Posterior vena cava (tissue), 2 donors: ENCODE measurements around the gene ATP2B1. TPM values are rescaled to one million over a fixed set of nuclear protein-coding genes. Genes with fewer than 3 reads are reported as not detected.
"Not testable (repeated sequence)": the region's sequence is repeated elsewhere in the genome, so short reads cannot be mapped to it uniquely, and the experiment has no call there.

Source experiments
- DNase-seq: peaks from one replicate; pipeline ENCODE4 v3.0.0-alpha.2; 2020; ENCODE audit warnings: low spot score
- intact Hi-C, 2 donors: fragments of 100-400 bp; cut with DNase I; formaldehyde crosslinking; loops; one replicate each; pipeline versions ENCODE4 v1.14.1 to v1.14.2; 2022 to 2023
- long read RNA-seq, 2 donors: library from polyadenylated mRNA; unstranded; transcript quantifications; one replicate each; pipeline ENCODE4 v2.0.0, GENCODE V29; 2020 to 2021
- total RNA-seq, 2 donors: library from RNA; stranded (reverse); fragmentation: NEBNext Ultra II Directional; extraction: Animal tissue kit (Norgen Biotek cat#: 25700); gene quantifications; one replicate each; pipeline ENCODE4 v1.2.1, GENCODE V29; 2021
- donor health status: DM: yes; HTN: yes; CAD: no.
- donor health status: DM: yes; HTN: yes; CAD: no.

ATP2B1 gene
- total RNA-seq: 10 to 100 TPM; 37.6 to 44.0 TPM
- long read RNA-seq, donor 1, partial matches to known transcripts: 8 of 11 reads
- long read RNA-seq, donor 1, other reads (novel, unspliced or antisense): 3 of 11 reads
- long read RNA-seq, donor 2, partial matches to known transcripts: 121 of 127 reads
- long read RNA-seq, donor 2, other reads (novel, unspliced or antisense): 6 of 127 reads

GRCh38 chr12:89708565-89709156 is at the start of gene ATP2B1:
Gene ATP2B1 (minus strand): TSS chr12:89708838. CDS start chr12:89655886, 52,952 bp downstream.
- intact Hi-C loops: loop anchor here in 1 of 2 donors (1.0 kb wide), 1 partner anchor 20 kb away; no protein-coding TSS in a partner anchor
- DNase-seq: peak; percentile 97

DNA sequence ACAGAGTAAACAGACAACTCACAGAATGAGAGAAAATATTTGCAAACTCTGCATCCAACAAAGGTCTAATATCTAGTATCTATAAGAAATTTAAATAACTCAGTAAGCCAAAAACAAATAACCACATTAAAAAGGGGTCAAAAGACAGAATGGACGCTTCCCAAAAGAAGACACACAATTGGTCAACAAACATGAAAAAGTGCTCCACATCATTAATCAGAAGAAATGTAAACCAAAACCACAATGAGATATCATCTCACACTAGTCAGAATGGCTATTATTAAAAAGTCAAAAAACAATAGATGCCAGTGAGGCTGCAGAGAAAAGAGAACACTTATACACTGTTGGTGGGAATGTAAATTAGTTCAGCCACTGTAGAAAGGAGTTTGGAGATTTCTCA is 49.3 kb upstream of the ATP2B1 start:
- intact Hi-C loops, DNase-seq: not testable (repeated sequence)

DNA sequence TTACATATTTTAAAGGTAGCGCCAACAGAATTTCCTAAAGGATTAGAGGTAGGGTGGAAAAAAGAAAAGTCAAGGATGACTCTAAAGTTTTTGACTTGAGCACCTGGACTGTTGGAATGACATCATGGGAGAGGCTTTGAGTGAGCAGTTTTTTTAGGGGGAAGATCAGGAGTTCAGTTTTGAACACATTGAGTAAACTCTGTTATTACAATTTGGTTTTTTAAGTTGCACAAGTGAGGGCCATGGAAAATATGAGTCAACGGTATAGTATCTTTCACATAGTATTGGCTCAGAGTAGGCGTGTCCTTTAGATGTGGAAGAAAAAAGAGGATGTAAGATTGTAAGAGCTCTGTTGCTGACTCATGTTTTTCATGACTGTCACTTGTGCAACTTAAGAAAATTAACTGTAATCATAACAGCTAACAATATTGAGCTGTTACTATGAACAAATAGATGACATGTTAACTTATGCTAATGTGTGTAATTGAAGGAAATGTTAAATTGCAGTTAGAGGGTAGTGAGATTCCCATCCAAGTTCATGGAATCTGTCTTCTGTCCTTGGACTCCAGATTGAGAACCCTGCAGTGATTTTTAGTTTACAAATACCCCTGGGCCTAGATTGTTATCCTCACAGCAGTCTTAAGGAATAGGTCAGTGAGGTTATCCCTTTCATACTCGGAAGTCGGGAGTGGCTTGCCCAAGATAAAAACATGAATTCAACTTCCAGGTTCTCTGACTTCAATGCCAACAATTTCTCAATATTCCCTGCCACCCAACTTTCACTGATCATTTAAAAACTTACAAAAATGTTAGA is 48.2 kb upstream of the ATP2B1 start:
- intact Hi-C loops: no loop called here
- no peak for DNase-seq

DNA sequence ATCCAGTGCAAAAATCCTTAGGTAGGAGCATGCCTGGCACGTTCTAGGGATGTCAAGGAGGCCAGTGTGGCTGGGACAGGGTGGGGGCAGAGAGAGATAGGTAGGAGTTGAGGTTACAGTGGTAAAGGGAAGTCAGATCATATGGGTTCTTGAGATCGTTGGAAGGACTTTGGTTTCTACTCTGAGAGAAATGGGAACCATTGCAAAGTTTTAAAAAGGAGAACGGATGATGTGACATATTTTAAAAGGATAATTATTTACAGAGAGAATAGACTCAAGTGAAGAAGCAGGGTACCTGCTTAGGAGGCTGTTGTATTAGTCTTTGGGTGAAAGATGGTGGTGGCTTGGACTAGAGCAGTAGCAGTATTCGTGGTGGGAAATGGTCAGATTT is 47.6 kb upstream of the ATP2B1 start:
- DNase-seq: no peak

DNA sequence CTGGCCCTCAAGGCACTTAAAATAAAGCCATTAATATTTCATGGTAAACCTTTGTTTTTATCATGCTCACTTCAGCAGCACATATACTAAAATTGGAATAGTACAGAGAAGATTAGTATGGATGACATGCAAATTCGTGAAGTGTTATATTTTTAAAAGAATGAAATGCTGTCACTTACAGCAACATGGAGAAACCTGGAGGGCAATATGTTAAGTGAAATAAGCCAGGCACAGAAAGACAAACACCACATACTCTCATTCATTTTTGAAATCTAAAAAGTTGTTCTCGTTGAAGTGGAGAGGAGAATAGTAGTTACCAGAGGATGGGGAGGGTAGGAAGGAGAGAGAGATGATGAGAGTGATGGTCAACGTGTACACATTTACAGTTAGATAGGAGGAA is 45.4 kb upstream of the ATP2B1 start:
- DNase-seq: no peak
- intact Hi-C loops: no loop called here

More for the DNA sequence above, 47.6 kb upstream of the ATP2B1 start:
- intact Hi-C loops: no loop called here

GRCh38 chr12:89752341-89752740 is 43.7 kb upstream of the ATP2B1 start:
- intact Hi-C loops: loop anchor here in 1 of 2 donors (1.0 kb wide), 1 partner anchor 27 kb away; no protein-coding TSS in a partner anchor
- DNase-seq: no peak

DNA sequence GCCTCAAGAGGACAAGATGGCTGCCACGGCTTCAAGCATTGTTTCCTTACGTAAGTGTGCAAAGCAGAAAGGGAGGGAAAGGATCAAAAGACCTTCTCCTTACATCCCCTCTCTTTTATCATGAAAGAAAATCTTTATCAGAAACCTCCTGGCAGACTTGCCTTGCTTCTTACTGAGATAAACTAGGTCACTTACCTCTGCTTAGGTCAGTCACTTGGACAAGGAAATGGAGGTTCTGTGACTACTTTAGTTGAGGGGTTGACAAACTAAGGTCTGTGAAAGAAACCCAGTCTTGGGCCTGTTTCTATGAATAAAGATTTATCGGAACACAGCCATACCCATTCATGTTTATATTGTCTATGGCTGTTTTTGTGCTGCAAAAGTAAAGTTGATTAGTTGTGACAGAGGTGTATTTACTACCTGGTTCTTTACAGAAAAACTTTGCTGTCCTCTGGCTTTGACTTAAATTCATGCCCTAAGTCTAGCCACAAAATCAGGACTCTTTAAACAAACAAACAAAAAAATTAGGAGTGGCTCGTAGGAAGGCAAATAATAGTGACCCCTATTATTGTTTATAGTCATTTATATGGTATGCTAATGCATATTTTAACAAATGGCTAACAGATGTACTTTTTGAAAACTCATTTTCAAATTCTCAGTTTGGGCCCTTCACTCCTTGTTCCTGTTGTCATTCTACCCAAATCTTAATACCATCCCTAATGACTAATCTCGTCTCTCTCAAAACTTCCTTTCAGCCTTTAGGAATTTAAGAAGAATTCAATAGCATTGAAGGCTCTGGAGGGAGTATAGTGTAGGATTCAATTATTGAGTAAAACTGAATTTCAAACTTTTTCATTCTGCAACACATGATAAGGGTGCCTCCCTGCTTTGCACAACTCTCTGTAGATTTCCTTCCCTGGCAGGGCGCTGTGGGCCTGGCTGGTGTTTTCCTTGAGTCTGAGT is 42.0 kb upstream of the ATP2B1 start:
- DNase-seq: no peak
- intact Hi-C loops: no loop called here

DNA sequence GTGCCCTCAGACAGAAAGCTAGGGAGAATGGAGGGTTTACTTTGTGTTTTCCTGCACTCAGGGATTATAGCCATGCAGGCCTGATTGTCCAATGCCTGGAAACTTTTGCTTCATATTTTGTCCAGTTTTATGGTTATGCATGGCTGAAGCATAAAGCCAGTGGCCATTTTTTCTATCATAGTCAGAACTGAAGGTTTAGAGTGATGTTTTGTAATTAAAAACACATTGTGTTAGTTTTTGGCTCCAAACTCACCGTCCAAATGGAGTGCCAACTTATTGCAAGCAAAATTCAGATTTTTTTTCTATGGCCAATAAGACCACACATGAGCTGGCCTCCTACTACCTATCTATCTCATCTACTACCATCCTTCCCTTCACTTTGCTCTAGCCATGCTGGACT is 40.2 kb upstream of the ATP2B1 start:
- DNase-seq: no peak
- intact Hi-C loops: no loop called here

DNA sequence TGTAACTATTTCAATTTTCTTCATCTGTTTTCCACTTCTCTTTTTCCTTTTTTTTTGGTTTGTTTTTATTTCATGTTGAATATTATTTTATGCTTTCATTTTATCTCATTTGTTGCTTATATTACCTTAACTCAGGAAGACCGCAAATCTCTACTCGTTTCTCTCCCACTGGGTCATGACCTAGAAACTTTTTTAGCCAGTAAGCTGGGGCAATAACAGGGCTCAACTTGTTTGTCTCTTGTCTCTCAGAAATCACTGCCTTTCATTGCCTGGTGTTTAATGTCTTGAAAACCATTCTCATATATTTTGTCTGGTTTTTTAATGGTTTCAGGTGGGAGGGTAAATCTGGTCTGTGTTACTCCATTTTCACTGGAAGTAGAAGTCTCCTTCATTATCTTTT is 36.6 kb upstream of the ATP2B1 start:
- DNase-seq: no peak
- intact Hi-C loops: no loop called here

GRCh38 chr12:89742337-89743022 is 33.8 kb upstream of the ATP2B1 start:
- intact Hi-C loops: no loop called here
- DNase-seq: no peak

DNA sequence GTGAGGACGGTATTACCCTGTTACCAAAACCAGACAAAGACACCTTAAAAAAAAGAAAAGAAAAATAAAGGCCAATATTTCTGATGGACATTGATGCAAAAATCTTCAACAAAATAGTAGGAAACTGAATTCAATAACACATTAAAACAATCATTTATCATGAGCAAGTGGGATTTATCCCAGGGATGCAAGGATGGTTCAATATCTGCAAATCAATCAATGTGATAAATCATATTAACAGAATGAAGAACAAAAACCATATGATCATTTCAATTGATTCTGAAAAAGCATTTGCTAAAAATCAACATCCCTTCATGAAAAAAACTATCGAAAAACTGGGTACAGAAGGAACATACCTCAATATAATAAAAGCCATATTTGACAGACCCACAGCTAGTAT is 32.3 kb upstream of the ATP2B1 start:
- intact Hi-C loops: no loop called here
- DNase-seq: no peak

DNA sequence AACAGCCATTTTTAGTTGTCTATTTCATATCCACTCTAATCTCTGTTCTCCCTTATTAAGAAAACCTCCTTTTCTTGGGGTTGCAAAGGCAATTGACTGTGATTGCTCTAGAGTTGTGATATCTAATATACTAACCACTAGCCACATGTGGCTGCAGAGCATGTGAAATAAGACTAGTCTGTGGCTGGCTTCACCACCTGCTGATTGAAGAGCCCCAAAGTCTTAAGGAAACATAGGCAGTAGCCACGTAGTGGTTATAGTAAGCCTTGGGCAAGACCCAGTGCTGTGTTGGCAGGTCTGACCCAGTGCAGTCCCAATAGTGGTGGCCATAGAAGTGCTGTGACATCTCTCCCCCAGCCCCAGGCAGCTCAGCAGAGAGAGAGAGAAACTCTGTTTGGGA is 28.4 kb upstream of the ATP2B1 start:
- DNase-seq: no peak
- intact Hi-C loops: no loop called here

- DNase-seq: no peak
- intact Hi-C loops: no loop called here
Observed at GRCh38 chr12:89733579-89734201, 25.1 kb upstream of the ATP2B1 start.

DNA sequence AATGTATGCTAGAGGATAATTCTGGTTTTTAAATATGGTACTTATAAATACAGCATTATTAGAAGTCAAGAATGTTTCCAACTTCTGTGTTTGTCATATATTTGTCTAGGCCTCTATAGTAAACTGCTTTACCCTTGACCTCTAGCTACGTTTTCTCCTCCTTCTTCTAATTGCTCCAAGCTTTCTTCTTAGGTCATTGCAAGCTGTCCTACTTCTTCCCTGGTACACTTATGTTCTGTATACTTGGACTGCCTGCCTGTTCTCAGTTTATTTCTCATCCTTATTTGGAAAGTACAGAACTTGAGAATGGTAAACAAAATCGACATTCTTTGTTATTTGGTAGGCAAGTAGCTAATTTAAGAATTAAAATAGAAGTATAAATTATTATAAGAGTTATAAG is 23.9 kb upstream of the ATP2B1 start:
- intact Hi-C loops: no loop called here
- DNase-seq: no peak

GRCh38 chr12:89731614-89732013 is 23.0 kb upstream of the ATP2B1 start:
- DNase-seq: no peak
- intact Hi-C loops: no loop called here

- intact Hi-C loops: no loop called here
- DNase-seq: no peak
Observed at GRCh38 chr12:89731089-89731488, 22.5 kb upstream of the ATP2B1 start.

- no peak for DNase-seq
- intact Hi-C loops: no loop called here
Observed at GRCh38 chr12:89729946-89730459, 21.4 kb upstream of the ATP2B1 start.

GRCh38 chr12:89723276-89723675 is 14.6 kb upstream of the ATP2B1 start:
- intact Hi-C loops: no loop called here

More at GRCh38 chr12:89723276-89723675, 14.6 kb upstream of the ATP2B1 start:
- no peak for DNase-seq
